VCaP (cell line): ENCODE measurements around the gene KDM7A.

ENCODE experiments used
- H3K27ac ChIP-seq: fragments of 450-650 bp; 2 replicates; pipeline ENCODE4 v1.5.1; 2017
- CTCF ChIP-seq: fragments of 450-650 bp; conservative IDR thresholded peaks from 2 replicates; pipeline ENCODE4 v1.5.1; 2017; ENCODE audit warnings: mild to moderate bottlenecking, moderate library complexity

KDM7A gene

GRCh38 chr7:140079121-140079536 is 97.7 kb downstream of the KDM7A start:
- H3K27ac ChIP-seq = no peak overlapping the region
- TF ChIP-seq CTCF = peak; percentile 27; the same call in 1 of the 2 replicates

GRCh38 chr7:140078392-140078791 is 98.4 kb downstream of the KDM7A start:
- no peak for TF ChIP-seq CTCF
- H3K27ac ChIP-seq = no peak overlapping the region

- TF ChIP-seq CTCF = no peak
- H3K27ac ChIP-seq = no peak overlapping the region
Measured at GRCh38 chr7:140074780-140075179, 102.0 kb downstream of the KDM7A start.

- no peak for TF ChIP-seq CTCF
- H3K27ac ChIP-seq = no peak overlapping the region
Measured at GRCh38 chr7:140070546-140070945, 106.2 kb downstream of the KDM7A start.

- no peak for TF ChIP-seq CTCF
Measured at GRCh38 chr7:140069298-140069949, 107.4 kb downstream of the KDM7A start.

GRCh38 chr7:140068033-140068432 is 108.8 kb downstream of the KDM7A start:
- no peak for TF ChIP-seq CTCF
- no peak overlapping the region for H3K27ac ChIP-seq

More at GRCh38 chr7:140069298-140069949, 107.4 kb downstream of the KDM7A start:
- no peak overlapping the region for H3K27ac ChIP-seq

- H3K27ac ChIP-seq = no peak overlapping the region
- TF ChIP-seq CTCF = no peak
Measured at GRCh38 chr7:140067052-140067451, 109.7 kb downstream of the KDM7A start.
